ENCODE results near the gene TIMM44.
A peak's percentile ranks its signal among the peaks of the same experiment; 100 is the strongest.

The TIMM44 gene

GRCh38 chr19:7943444-7944176, at the start of gene TIMM44:
Gene TIMM44 (minus strand): TSS chr19:7943666. CDS start chr19:7943651, 15 bp downstream.
- DNase-seq (ENCODE audit: low spot score), result peak; percentile 98

GRCh38 chr19:7992575-7992974, 49.1 kb upstream of the TIMM44 start:
- DNase-seq (ENCODE audit: low spot score), result no peak

GRCh38 chr19:7989071-7989575, 45.7 kb upstream of the TIMM44 start:
- no peak for DNase-seq (ENCODE audit: low spot score)

GRCh38 chr19:7988307-7988706, 44.8 kb upstream of the TIMM44 start:
- no peak for DNase-seq (ENCODE audit: low spot score)

GRCh38 chr19:7987114-7987768, 43.8 kb upstream of the TIMM44 start:
- no peak for DNase-seq (ENCODE audit: low spot score)

- DNase-seq (ENCODE audit: low spot score), result peak; percentile 68
Observed at GRCh38 chr19:7986321-7987113, 43.1 kb upstream of the TIMM44 start.

GRCh38 chr19:7985481-7985911, 42.0 kb upstream of the TIMM44 start:
- DNase-seq (ENCODE audit: low spot score), result no peak

GRCh38 chr19:7983995-7984837, 40.8 kb upstream of the TIMM44 start:
- no peak for DNase-seq (ENCODE audit: low spot score)

GRCh38 chr19:7983286-7983950, 40.0 kb upstream of the TIMM44 start:
- DNase-seq (ENCODE audit: low spot score), result no peak

GRCh38 chr19:7982651-7983099, 39.2 kb upstream of the TIMM44 start:
- no peak for DNase-seq (ENCODE audit: low spot score)

GRCh38 chr19:7982103-7982502, 38.6 kb upstream of the TIMM44 start:
- DNase-seq (ENCODE audit: low spot score), result no peak

GRCh38 chr19:7981661-7982060, 38.2 kb upstream of the TIMM44 start:
- DNase-seq (ENCODE audit: low spot score), result no peak

- DNase-seq (ENCODE audit: low spot score), result no peak
Observed at GRCh38 chr19:7981199-7981598, 37.7 kb upstream of the TIMM44 start.

GRCh38 chr19:7980635-7981121, 37.2 kb upstream of the TIMM44 start:
- no peak for DNase-seq (ENCODE audit: low spot score)

- DNase-seq (ENCODE audit: low spot score), result no peak
Observed at GRCh38 chr19:7980168-7980567, 36.7 kb upstream of the TIMM44 start.

GRCh38 chr19:7979559-7979958, 36.1 kb upstream of the TIMM44 start:
- DNase-seq (ENCODE audit: low spot score), result no peak

GRCh38 chr19:7979011-7979410, 35.5 kb upstream of the TIMM44 start:
- DNase-seq (ENCODE audit: low spot score), result no peak

- DNase-seq (ENCODE audit: low spot score), result no peak
Observed at GRCh38 chr19:7978179-7978825, 34.8 kb upstream of the TIMM44 start.

GRCh38 chr19:7977723-7978040, 34.2 kb upstream of the TIMM44 start:
- DNase-seq (ENCODE audit: low spot score), result no peak

- DNase-seq (ENCODE audit: low spot score), result no peak
Observed at GRCh38 chr19:7977021-7977722, 33.7 kb upstream of the TIMM44 start.

All from AG20443 (cell line).